SK-N-SH (cell line): ENCODE measurements around the gene SELE. TPM values are rescaled to one million over a fixed set of nuclear protein-coding genes. Genes with fewer than 3 reads are reported as not detected.
"Not testable (repeated sequence)": the region's sequence is repeated elsewhere in the genome, so short reads cannot be mapped to it uniquely, and the experiment has no call there.

ENCODE experiments used
- CTCF ChIA-PET: fragments of 300-600, 350-600 bp; formaldehyde crosslinking; extraction: SDS; loops from one replicate; lab custom pipeline; 2021; lab: Yijun Ruan, JAX
- POLR2A ChIA-PET: fragments of 350-600 bp; sonication (Branson Sonifier 250); formaldehyde crosslinking; extraction: SDS; loops from one replicate; lab custom pipeline; 2020; ENCODE audit warnings: antibody characterized with exemption, inconsistent platforms; lab: Yijun Ruan, JAX
- DNase-seq: peaks from one replicate; pipeline ENCODE4 v3.0.0; 2012
- H2AFZ ChIP-seq: fragments of 200-600 bp; sonication (generic); 2 replicates; pipeline ENCODE4 v1.8.1; 2016; ENCODE audit warnings: antibody characterized with exemption, mild to moderate bottlenecking, low read depth
- H3F3A ChIP-seq: fragments of 200-600 bp; sonication (generic); replicated peaks from 2 replicates; pipeline ENCODE3; 2016; ENCODE audit warnings: antibody characterized with exemption, mild to moderate bottlenecking; ENCODE audit not compliant: insufficient read depth
- H3K27ac ChIP-seq, 2 experiments: fragments of 200-500 bp in 1 of 2; fragments of 200-600 bp in 1 of 2; sonication (Bioruptor generic) in 1 of 2; sonication (generic), shearing (Covaris generic) in 1 of 2; 2 replicates each; pipeline versions ENCODE4 v1.5.1 to v1.6.1; 2014 to 2016; ENCODE audit warnings: low read depth in 2 of 2, inconsistent platforms in 1 of 2, low read length in 1 of 2, mild to moderate bottlenecking in 1 of 2, mixed read lengths in 1 of 2
- H3K27me3 ChIP-seq: fragments of 200-600 bp; sonication (generic), shearing (Covaris generic); 2 replicates; pipeline ENCODE4 v1.6.1; 2016; ENCODE audit warnings: mixed run types; ENCODE audit not compliant: insufficient read depth
- H3K36me3 ChIP-seq, 2 experiments: fragments of 200-500 bp in 1 of 2; fragments of 200-600 bp in 1 of 2; sonication (Bioruptor generic) in 1 of 2; sonication (generic) in 1 of 2; replicated peaks in 1 of 2; 2 replicates each; pipeline versions ENCODE3 to v1.5.1; 2014 to 2016; ENCODE audit warnings: low read length in 1 of 2, mild to moderate bottlenecking in 1 of 2; ENCODE audit not compliant: insufficient read depth in 2 of 2, control insufficient read depth in 1 of 2
- H3K4me1 ChIP-seq, 2 experiments: fragments of 200-500 bp in 1 of 2; fragments of 200-600 bp in 1 of 2; sonication (Bioruptor generic) in 1 of 2; sonication (generic), shearing (Covaris generic) in 1 of 2; 2 replicates each; pipeline versions ENCODE4 v1.5.1 to v1.6.1; 2014 to 2016; ENCODE audit warnings: low read depth in 1 of 2, low read length in 1 of 2, mixed run types in 1 of 2; ENCODE audit not compliant: insufficient read depth in 2 of 2, control insufficient read depth in 1 of 2
- H3K4me2 ChIP-seq: fragments of 200-600 bp; sonication (generic), shearing (Covaris generic); 2 replicates; pipeline ENCODE4 v1.6.1; 2017; ENCODE audit warnings: mixed run types
- H3K4me3 ChIP-seq, 2 experiments: fragments of 200-500 bp in 1 of 2; fragments of 200-600 bp in 1 of 2; sonication (Bioruptor generic) in 1 of 2; sonication (generic), shearing (Covaris generic) in 1 of 2; 2 replicates each; pipeline versions ENCODE4 v1.5.1 to v1.8.1; 2014 to 2016; ENCODE audit warnings: low read depth in 2 of 2, inconsistent platforms in 1 of 2, low read length in 1 of 2, mild to moderate bottlenecking in 1 of 2, mixed read lengths in 1 of 2, moderate library complexity in 1 of 2
- H3K79me2 ChIP-seq: fragments of 200-600 bp; sonication (generic); 2 replicates; pipeline ENCODE4 v1.8.1; 2017; ENCODE audit warnings: mild to moderate bottlenecking; ENCODE audit not compliant: insufficient read depth
- H3K9ac ChIP-seq: fragments of 200-600 bp; sonication (generic); 2 replicates; pipeline ENCODE4 v1.6.1; 2017; ENCODE audit warnings: mixed run types
- H3K9me2 ChIP-seq: fragments of 200-600 bp; sonication (generic); 2 replicates; pipeline ENCODE4 v1.6.1; 2017; ENCODE audit warnings: mixed run types
- H3K9me3 ChIP-seq: fragments of 200-600 bp; sonication (generic); 2 replicates; pipeline ENCODE4 v1.6.1; 2017; ENCODE audit warnings: mixed run types, mild to moderate bottlenecking, moderate library complexity
- H4K20me1 ChIP-seq: fragments of 200-600 bp; sonication (generic); 2 replicates; pipeline ENCODE4 v1.6.1; 2017; ENCODE audit warnings: mild to moderate bottlenecking, mixed run types; ENCODE audit not compliant: insufficient read depth
- FOXM1 ChIP-seq: IDR thresholded peaks from 2 replicates; pipeline ENCODE4 v1.4.0; 2012; ENCODE audit warnings: low read depth, mild to moderate bottlenecking
- IRF3 ChIP-seq: fragments of 150-350 bp; IDR thresholded peaks from 2 replicates; pipeline ENCODE4 v1.6.1; 2016; ENCODE audit warnings: mild to moderate bottlenecking, low read depth, low read length
- MAX ChIP-seq: IDR thresholded peaks from 2 replicates; pipeline ENCODE4 v1.4.0; 2012; ENCODE audit warnings: low read depth
- MEF2A ChIP-seq: IDR thresholded peaks from 2 replicates; pipeline ENCODE4 v1.4.0; 2012; ENCODE audit warnings: low read depth, borderline replicate concordance
- NRF1 ChIP-seq: IDR thresholded peaks from 2 replicates; pipeline ENCODE4 v1.6.1; 2012; ENCODE audit warnings: low read depth, mild to moderate bottlenecking, low read length
- POLR2AphosphoS5 ChIP-seq: IDR thresholded peaks from 2 replicates; pipeline ENCODE4 v1.6.1; 2012; ENCODE audit warnings: low read depth, low read length
- RAD21 ChIP-seq: IDR thresholded peaks from 2 replicates; pipeline ENCODE4 v1.6.1; 2012; ENCODE audit warnings: mild to moderate bottlenecking, low read length
- RCOR1 ChIP-seq: fragments of 150-350 bp; IDR thresholded peaks from 2 replicates; pipeline ENCODE4 v1.6.1; 2017; ENCODE audit warnings: antibody characterized with exemption, low read length
- RFX5 ChIP-seq: IDR thresholded peaks from 2 replicates; pipeline ENCODE4 v1.6.1; 2012; ENCODE audit warnings: mild to moderate bottlenecking, improper control_type of control experiment, low read length
- RXRA ChIP-seq: IDR thresholded peaks from 2 replicates; pipeline ENCODE4 v1.4.0; 2012; ENCODE audit warnings: low read depth, mild to moderate bottlenecking, borderline replicate concordance
- SMC3 ChIP-seq: IDR thresholded peaks from 2 replicates; pipeline ENCODE4 v1.6.1; 2012; ENCODE audit warnings: low read depth, low read length, improper control_type of control experiment
- TCF12 ChIP-seq: IDR thresholded peaks from 2 replicates; pipeline ENCODE4 v1.4.0; 2012
- TEAD4 ChIP-seq: IDR thresholded peaks from 2 replicates; pipeline ENCODE4 v1.4.0; 2012; ENCODE audit warnings: mild to moderate bottlenecking, borderline replicate concordance; ENCODE audit not compliant: insufficient read depth
- WGBS: methylation state at CpG from one replicate; pipeline ENCODE4 v1.1.6; 2017; ENCODE audit warnings: low lambda C conversion rate; 5-methylcytosine and 5-hydroxymethylcytosine counted together
- polyA plus RNA-seq, 3 experiments: library from polyadenylated mRNA; depleted of rRNA; stranded (reverse); fragments of >200 nt; gene quantifications; 2 replicates each; pipeline ENCODE4 v1.2.3, GENCODE V29; 2012

The SELE gene
- polyA plus RNA-seq, 1 of the 3 experiments (the other 2 are of a cell fraction) = 0.02 TPM

- Histone ChIP-seq H3K4me3 (no peak overlapping the region), H2AFZ (no peak overlapping the region), H3K9me2 (no peaks in the 10 kb centered on the region), H3K4me1 (no peaks in the 10 kb centered on the region), H3K4me2 (no peak overlapping the region), H3K36me3 (no peaks in the 10 kb centered on the region), H3K9me3 (no peaks in the 10 kb centered on the region), H3F3A (no peaks in the 10 kb centered on the region), H3K27ac (no peak overlapping the region), H3K9ac (no peak overlapping the region), H3K79me2 (no peaks in the 10 kb centered on the region), H3K27me3 (peaks cover 45% of the 10 kb centered on the region), H4K20me1 (no peaks in the 10 kb centered on the region)
- 7% methylated on average over 3 of the region's 3 CpGs for WGBS
- CTCF ChIA-PET = no interaction called here
- POLR2A ChIA-PET = no interaction called here
- no peak for DNase-seq
- no peak for TF ChIP-seq TCF12
- TF ChIP-seq MEF2A = no peak
- TF ChIP-seq POLR2AphosphoS5 = no peak
- TF ChIP-seq RFX5 = no peak
- no peak for TF ChIP-seq SMC3
- TF ChIP-seq RAD21 = no peak
- no peak for TF ChIP-seq RXRA
- no peak for TF ChIP-seq FOXM1
- TF ChIP-seq RCOR1 = no peak
- no peak for TF ChIP-seq NRF1
These were observed 50.2 kb downstream of the SELE start for GRCh38 chr1:169683661-169684060.

- H3K9me3 ChIP-seq, H3K4me1 ChIP-seq, H3K9me2 ChIP-seq, POLR2A ChIA-PET, H3K4me3 ChIP-seq, CTCF ChIA-PET, H4K20me1 ChIP-seq, H3K79me2 ChIP-seq, H3K36me3 ChIP-seq, H3K4me2 ChIP-seq, H2AFZ ChIP-seq, H3K9ac ChIP-seq, H3K27ac ChIP-seq, DNase-seq, H3F3A ChIP-seq: not testable (repeated sequence)
- WGBS = 12% methylated on average over 4 of the region's 4 CpGs
- peaks cover 45% of the 10 kb centered on the region for H3K27me3 ChIP-seq
These were observed 50.7 kb downstream of the SELE start for GRCh38 chr1:169683168-169683567.

- no peak overlapping the region for H3K9ac ChIP-seq
- H2AFZ ChIP-seq = no peak overlapping the region
- ChIA-PET POLR2A (no interaction called here), CTCF (interaction anchor here (0.8 to 1.0 kb wide), 2 partner anchors 14 to 96 kb away, joined by 3 to 4 read pairs; partner anchors contain the start of gene F5)
- no peaks in the 10 kb centered on the region for H4K20me1 ChIP-seq
- no peaks in the 10 kb centered on the region for H3F3A ChIP-seq
- H3K4me2 ChIP-seq = no peak overlapping the region
- peaks cover 45% of the 10 kb centered on the region for H3K27me3 ChIP-seq
- WGBS = 8% methylated on average over 2 of the region's 2 CpGs
- no peak overlapping the region for H3K27ac ChIP-seq
- H3K79me2 ChIP-seq = no peaks in the 10 kb centered on the region
- no peak overlapping the region for H3K4me3 ChIP-seq
- no peaks in the 10 kb centered on the region for H3K9me2 ChIP-seq
- TF ChIP-seq RFX5 = no peak
- TF ChIP-seq TEAD4 = no peak
- TF ChIP-seq POLR2AphosphoS5 = no peak
- TF ChIP-seq IRF3 = no peak
- TF ChIP-seq MAX = no peak
- no peak for DNase-seq
- no peaks in the 10 kb centered on the region for H3K36me3 ChIP-seq
- no peaks in the 10 kb centered on the region for H3K9me3 ChIP-seq
- no peaks in the 10 kb centered on the region for H3K4me1 ChIP-seq
These were observed 51.8 kb downstream of the SELE start for GRCh38 chr1:169682071-169682470.
